Upper lobe of right lung (tissue), 1 donor: Measurements from ENCODE around the gene WDPCP. TPM values are rescaled to one million over a fixed set of nuclear protein-coding genes. Genes with fewer than 3 reads are reported as not detected.

Experiments used
- ATAC-seq: fragments of 200-7000 bp; cut with Tn5 transposase; one replicate; pipeline ENCODE4 v1.9.1; 2020; ENCODE audit warnings: mild to moderate bottlenecking, moderate library complexity
- DNase-seq: peaks from one replicate; pipeline ENCODE4 v3.0.0-alpha.2; 2020
- H3K27ac ChIP-seq: fragments of 200-600 bp; one replicate; pipeline ENCODE4 v1.8.0; 2022
- H3K27me3 ChIP-seq: fragments of 200-600 bp; one replicate; pipeline ENCODE4 v1.8.0; 2022; ENCODE audit warnings: mild to moderate bottlenecking
- H3K36me3 ChIP-seq: fragments of 200-600 bp; one replicate; pipeline ENCODE4 v1.8.0; 2022
- H3K4me1 ChIP-seq: fragments of 200-600 bp; one replicate; pipeline ENCODE4 v1.8.0; 2022
- H3K4me3 ChIP-seq: fragments of 200-600 bp; one replicate; pipeline ENCODE4 v1.8.0; 2022; ENCODE audit warnings: mild to moderate bottlenecking
- H3K9me3 ChIP-seq: fragments of 200-600 bp; one replicate; pipeline ENCODE4 v1.8.0; 2022
- intact Hi-C: fragments of 100-400 bp; cut with DNase I; formaldehyde crosslinking; loops from one replicate; pipeline ENCODE4 v1.11.0; 2022
- total RNA-seq: library from RNA; stranded (reverse); fragmentation: NEBNext Ultra II Directional; extraction: Animal tissue kit (Norgen Biotek cat#: 25700); gene quantifications from one replicate; pipeline ENCODE4 v1.2.1, GENCODE V29; 2021
- TF ChIP-seq, protein P1 (sequence below): fragments of 200-600 bp; IDR thresholded peaks from one replicate; pipeline ENCODE4 v1.8.0; 2022; ENCODE audit warnings: antibody characterized with exemption
- donor health status: DM: no; HTN: yes; CAD: no; lungs with severe emphysema.

The WDPCP gene
- total RNA-seq, 1 donor from 2014 or later, result 8.6 TPM

DNA sequence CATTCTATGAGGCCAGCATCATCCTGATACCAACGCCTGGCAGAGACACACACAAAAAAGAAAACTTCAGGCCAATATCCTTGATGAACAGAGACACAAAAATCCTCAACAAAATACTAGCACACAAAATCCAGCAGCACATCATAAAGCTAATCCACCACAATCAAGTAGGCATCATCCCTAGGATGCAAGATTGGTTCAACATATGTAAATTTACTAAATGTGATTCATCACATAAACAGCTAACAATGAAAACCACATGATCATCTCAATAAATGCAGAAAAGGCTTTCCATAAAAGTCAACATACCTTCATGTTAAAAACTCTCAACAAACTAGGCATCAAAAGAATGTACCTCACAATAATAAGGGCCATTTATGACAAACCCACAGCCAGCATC, 65.3 kb downstream of the WDPCP start:
- intact Hi-C loops, result no loop called here

GRCh38 chr2:63520793-63521192, 67.5 kb downstream of the WDPCP start:
- Histone ChIP-seq H3K4me3 (no peak overlapping the region), H3K36me3 (no peaks in the 10 kb centered on the region), H3K4me1 (no peaks in the 10 kb centered on the region), H3K27ac (no peak overlapping the region), H3K27me3 (no peaks in the 10 kb centered on the region), H3K9me3 (peaks cover 20% of the 10 kb centered on the region)
- TF ChIP-seq, protein P1, sequence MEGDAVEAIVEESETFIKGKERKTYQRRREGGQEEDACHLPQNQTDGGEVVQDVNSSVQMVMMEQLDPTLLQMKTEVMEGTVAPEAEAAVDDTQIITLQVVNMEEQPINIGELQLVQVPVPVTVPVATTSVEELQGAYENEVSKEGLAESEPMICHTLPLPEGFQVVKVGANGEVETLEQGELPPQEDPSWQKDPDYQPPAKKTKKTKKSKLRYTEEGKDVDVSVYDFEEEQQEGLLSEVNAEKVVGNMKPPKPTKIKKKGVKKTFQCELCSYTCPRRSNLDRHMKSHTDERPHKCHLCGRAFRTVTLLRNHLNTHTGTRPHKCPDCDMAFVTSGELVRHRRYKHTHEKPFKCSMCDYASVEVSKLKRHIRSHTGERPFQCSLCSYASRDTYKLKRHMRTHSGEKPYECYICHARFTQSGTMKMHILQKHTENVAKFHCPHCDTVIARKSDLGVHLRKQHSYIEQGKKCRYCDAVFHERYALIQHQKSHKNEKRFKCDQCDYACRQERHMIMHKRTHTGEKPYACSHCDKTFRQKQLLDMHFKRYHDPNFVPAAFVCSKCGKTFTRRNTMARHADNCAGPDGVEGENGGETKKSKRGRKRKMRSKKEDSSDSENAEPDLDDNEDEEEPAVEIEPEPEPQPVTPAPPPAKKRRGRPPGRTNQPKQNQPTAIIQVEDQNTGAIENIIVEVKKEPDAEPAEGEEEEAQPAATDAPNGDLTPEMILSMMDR, result no peak
- ATAC-seq (no peak), DNase-seq (no peak)
- intact Hi-C loops, result no loop called here

More for the DNA sequence above, 65.3 kb downstream of the WDPCP start:
- no peak for ATAC-seq
- Histone ChIP-seq H3K27ac (no peak overlapping the region), H3K4me3 (no peak overlapping the region), H3K36me3 (no peaks in the 10 kb centered on the region), H3K9me3 (peaks cover 20% of the 10 kb centered on the region), H3K4me1 (no peaks in the 10 kb centered on the region), H3K27me3 (no peaks in the 10 kb centered on the region)
- no peak for DNase-seq
- TF ChIP-seq, protein P1, result no peak

DNA sequence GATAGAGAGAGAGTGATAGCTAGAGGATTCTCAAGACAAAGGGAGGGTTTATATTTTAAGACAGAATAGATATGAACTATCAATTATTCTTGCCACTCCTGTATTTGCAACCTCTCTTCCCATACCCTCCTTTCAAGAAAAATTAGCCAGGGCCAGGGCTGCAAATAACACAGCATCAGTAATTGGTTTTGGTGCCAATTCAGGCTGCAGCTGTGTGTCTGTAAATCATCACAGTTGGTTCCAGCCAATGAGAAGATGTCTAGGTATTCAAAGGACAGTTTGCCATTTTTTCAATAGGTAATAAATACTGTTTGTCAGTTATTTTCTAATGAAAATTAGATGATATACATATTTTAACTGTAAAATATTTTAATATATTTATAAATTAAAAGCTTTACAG, 73.5 kb downstream of the WDPCP start:
- Histone ChIP-seq H3K4me3 (no peak overlapping the region), H3K9me3 (peaks cover 9% of the 10 kb centered on the region), H3K36me3 (no peaks in the 10 kb centered on the region), H3K27me3 (no peaks in the 10 kb centered on the region), H3K27ac (no peak overlapping the region), H3K4me1 (no peaks in the 10 kb centered on the region)
- DNase-seq (no peak), ATAC-seq (no peak)
- TF ChIP-seq, protein P1, result no peak
- intact Hi-C loops, result no loop called here

DNA sequence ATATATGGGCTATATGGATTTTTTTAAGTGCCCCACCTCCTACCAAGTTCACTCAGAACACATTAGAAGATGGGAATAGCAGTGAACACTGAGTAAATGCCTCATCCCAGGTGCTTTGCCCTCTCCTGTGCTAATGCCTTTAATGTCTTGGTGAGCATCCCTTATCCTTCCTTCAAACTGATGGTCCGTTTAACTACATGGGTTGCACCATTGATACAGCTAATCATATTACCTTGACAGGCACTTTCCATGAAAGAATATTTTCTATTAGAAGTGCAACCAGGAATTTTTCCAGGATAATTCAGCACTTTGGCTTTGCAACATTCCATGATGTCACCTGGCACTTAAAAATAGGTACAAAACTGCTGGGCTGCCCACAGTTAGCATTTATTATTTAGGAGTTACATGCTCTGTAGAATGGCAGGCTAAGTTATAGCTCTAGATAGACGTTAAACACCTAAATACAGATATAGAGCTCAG, 74.0 kb downstream of the WDPCP start:
- intact Hi-C loops, result no loop called here

DNA sequence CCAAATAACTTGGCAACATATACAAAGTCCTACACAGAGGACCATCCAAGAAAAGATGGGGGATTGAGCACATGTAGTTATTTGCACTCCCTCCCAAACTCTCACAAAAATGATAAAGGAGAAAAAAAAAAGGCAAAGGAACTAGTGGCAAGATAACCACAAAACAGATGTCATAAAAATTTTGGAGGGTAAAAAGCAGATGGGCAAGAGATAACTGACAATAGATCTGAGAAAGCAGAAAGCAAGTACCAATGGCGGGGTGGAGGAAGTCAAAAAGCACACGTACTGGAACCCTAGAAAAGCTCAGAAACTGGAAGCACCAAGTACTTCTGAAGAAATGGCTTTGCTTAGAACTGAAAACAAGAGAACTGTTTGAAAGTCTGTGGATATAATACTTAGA, 82.0 kb downstream of the WDPCP start:
- no peaks in the 10 kb centered on the region for H3K27me3 ChIP-seq
- no peak for DNase-seq
- TF ChIP-seq, protein P1, result no peak
- ATAC-seq, result no peak
- H3K9me3 ChIP-seq, result peaks cover 3% of the 10 kb centered on the region
- no peak overlapping the region for H3K27ac ChIP-seq
- H3K4me3 ChIP-seq, result no peak overlapping the region
- no peaks in the 10 kb centered on the region for H3K4me1 ChIP-seq
- intact Hi-C loops, result no loop called here
- H3K36me3 ChIP-seq, result no peaks in the 10 kb centered on the region

More for the DNA sequence above, 74.0 kb downstream of the WDPCP start:
- Histone ChIP-seq H3K27me3 (no peaks in the 10 kb centered on the region), H3K9me3 (peaks cover 9% of the 10 kb centered on the region), H3K36me3 (no peaks in the 10 kb centered on the region), H3K4me3 (no peak overlapping the region), H3K4me1 (no peaks in the 10 kb centered on the region), H3K27ac (no peak overlapping the region)
- ATAC-seq (no peak), DNase-seq (no peak)
- TF ChIP-seq, protein P1, result no peak

GRCh38 chr2:63503818-63504217, 84.5 kb downstream of the WDPCP start:
- Histone ChIP-seq H3K27ac (no peak overlapping the region), H3K4me3 (no peak overlapping the region), H3K36me3 (no peaks in the 10 kb centered on the region), H3K27me3 (no peaks in the 10 kb centered on the region), H3K9me3 (no peaks in the 10 kb centered on the region), H3K4me1 (no peaks in the 10 kb centered on the region)
- DNase-seq (no peak), ATAC-seq (no peak)
- intact Hi-C loops, result no loop called here
- TF ChIP-seq, protein P1, result no peak
